ENCODE results near the gene CBFA2T3. TPM values are rescaled to one million over a fixed set of nuclear protein-coding genes. Genes with fewer than 3 reads are reported as not detected.

The CBFA2T3 gene
- total and polyA plus RNA-seq, 4 donors: 4.7 to 11.8 (median 6.6) TPM

- no peak for DNase-seq
- no peak overlapping the region for H3K4me3 ChIP-seq
- peaks cover 0 to 31% (median 0%) of the 10 kb centered on the region in 5 donors for H3K4me1 ChIP-seq (ENCODE audit: control insufficient read depth in 5 of 5, insufficient read depth in 5 of 5, low read length in 5 of 5)
- peaks cover 0 to 43% (median 2%) of the 10 kb centered on the region in 4 donors for H3K36me3 ChIP-seq (ENCODE audit: control insufficient read depth in 4 of 4, insufficient read depth in 4 of 4, low read length in 4 of 4)
- no peak for TF ChIP-seq CTCF (IDR thresholded peaks at IDR 0.05; ENCODE audit: control extremely low read depth, extremely low read depth)
- H3K9ac ChIP-seq (ENCODE audit: insufficient read depth in 1 of 2, low read length in 2 of 2): no peak overlapping the region
- no peaks in the 10 kb centered on the region for H3K27me3 ChIP-seq (ENCODE audit: control insufficient read depth in 3 of 3, insufficient read depth in 3 of 3, low read length in 2 of 3)
- WGBS, 2 donors: 85 to 93% methylated on average over 11 to 13 of the region's 13 CpGs
- H3K27ac ChIP-seq (ENCODE audit: low read depth in 1 of 2, low read length in 1 of 2): no peak overlapping the region
- no peak for ATAC-seq (ENCODE audit: insufficient read depth, low FRiP score)
- H3K9me3 ChIP-seq (ENCODE audit: control insufficient read depth in 4 of 4, insufficient read depth in 3 of 4, low read length in 3 of 4): no peaks in the 10 kb centered on the region
Measured at GRCh38 chr16:88831838-88832237, 145.2 kb downstream of the CBFA2T3 start.

GRCh38 chr16:88830783-88831182 is 146.2 kb downstream of the CBFA2T3 start:
- Histone ChIP-seq H3K4me1 (ENCODE audit: control insufficient read depth in 5 of 5, insufficient read depth in 5 of 5, low read length in 5 of 5) (peaks cover 0 to 31% (median 0%) of the 10 kb centered on the region in 5 donors), H3K4me3 (no peak overlapping the region), H3K9me3 (ENCODE audit: control insufficient read depth in 4 of 4, insufficient read depth in 3 of 4, low read length in 3 of 4) (no peaks in the 10 kb centered on the region), H3K36me3 (ENCODE audit: control insufficient read depth in 4 of 4, insufficient read depth in 4 of 4, low read length in 4 of 4) (peaks cover 0 to 49% (median 2%) of the 10 kb centered on the region in 4 donors), H3K27me3 (ENCODE audit: control insufficient read depth in 3 of 3, insufficient read depth in 3 of 3, low read length in 2 of 3) (no peaks in the 10 kb centered on the region), H3K9ac (ENCODE audit: insufficient read depth in 1 of 2, low read length in 2 of 2) (no peak overlapping the region), H3K27ac (ENCODE audit: low read depth in 1 of 2, low read length in 1 of 2) (no peak overlapping the region)
- no peak for TF ChIP-seq CTCF (IDR thresholded peaks at IDR 0.05; ENCODE audit: control extremely low read depth, extremely low read depth)
- ATAC-seq (ENCODE audit: insufficient read depth, low FRiP score) (no peak), DNase-seq (no peak)
- 88 to 90% methylated on average over 14 of the region's 14 CpGs for WGBS, 2 donors

- WGBS, 2 donors: 74 to 76% methylated on average over 11 of the region's 11 CpGs
- Histone ChIP-seq H3K4me3 (no peak overlapping the region), H3K36me3 (ENCODE audit: control insufficient read depth in 4 of 4, insufficient read depth in 4 of 4, low read length in 4 of 4) (peaks cover 0 to 44% (median 2%) of the 10 kb centered on the region in 4 donors), H3K27me3 (ENCODE audit: control insufficient read depth in 3 of 3, insufficient read depth in 3 of 3, low read length in 2 of 3) (no peaks in the 10 kb centered on the region), H3K9me3 (ENCODE audit: control insufficient read depth in 4 of 4, insufficient read depth in 3 of 4, low read length in 3 of 4) (no peaks in the 10 kb centered on the region), H3K4me1 (ENCODE audit: control insufficient read depth in 5 of 5, insufficient read depth in 5 of 5, low read length in 5 of 5) (peaks cover 0 to 31% (median 0%) of the 10 kb centered on the region in 5 donors), H3K9ac (ENCODE audit: insufficient read depth in 1 of 2, low read length in 2 of 2) (no peak overlapping the region), H3K27ac (ENCODE audit: low read depth in 1 of 2, low read length in 1 of 2) (no peak overlapping the region)
- ATAC-seq (ENCODE audit: insufficient read depth, low FRiP score) (no peak), DNase-seq (peak; percentile 97 to 99 (median 98))
- TF ChIP-seq CTCF (IDR thresholded peaks at IDR 0.05; ENCODE audit: control extremely low read depth, extremely low read depth): no peak
Measured at GRCh38 chr16:88830258-88830657, 146.7 kb downstream of the CBFA2T3 start.

GRCh38 chr16:88828711-88829110 is 148.3 kb downstream of the CBFA2T3 start:
- peaks cover 0 to 41% (median 5%) of the 10 kb centered on the region in 4 donors for H3K36me3 ChIP-seq (ENCODE audit: control insufficient read depth in 4 of 4, insufficient read depth in 4 of 4, low read length in 4 of 4)
- TF ChIP-seq CTCF (IDR thresholded peaks at IDR 0.05; ENCODE audit: control extremely low read depth, extremely low read depth): no peak
- no peak for DNase-seq

More at GRCh38 chr16:88828711-88829110, 148.3 kb downstream of the CBFA2T3 start:
- H3K9ac ChIP-seq (ENCODE audit: insufficient read depth in 1 of 2, low read length in 2 of 2): no peak overlapping the region
- no peaks in the 10 kb centered on the region for H3K9me3 ChIP-seq (ENCODE audit: control insufficient read depth in 4 of 4, insufficient read depth in 3 of 4, low read length in 3 of 4)
- H3K4me1 ChIP-seq (ENCODE audit: control insufficient read depth in 5 of 5, insufficient read depth in 5 of 5, low read length in 5 of 5): peaks cover 0 to 31% (median 0%) of the 10 kb centered on the region in 5 donors
- ATAC-seq (ENCODE audit: insufficient read depth, low FRiP score): no peak
- 85 to 93% methylated on average over 16 to 24 of the region's 24 CpGs for WGBS, 2 donors
- no peak overlapping the region for H3K27ac ChIP-seq (ENCODE audit: low read depth in 1 of 2, low read length in 1 of 2)
- no peak overlapping the region for H3K4me3 ChIP-seq
- no peaks in the 10 kb centered on the region for H3K27me3 ChIP-seq (ENCODE audit: control insufficient read depth in 3 of 3, insufficient read depth in 3 of 3, low read length in 2 of 3)
